Astrocyte (in vitro differentiated cells and primary cell): ENCODE data around the gene MCHR1. TPM values are rescaled to one million over a fixed set of nuclear protein-coding genes. Genes with fewer than 3 reads are reported as not detected.

ENCODE experiments used
- DNase-seq: peaks from one replicate; pipeline ENCODE4 v3.0.0-alpha.2; 2010; ENCODE audit warnings: low read depth
- FAIRE-seq: peaks from 2 replicates; lab custom pipeline; 2011; peaks lifted over from hg19 to GRCh38; lab: Jason Lieb, UNC
- H2AFZ ChIP-seq: 2 replicates; pipeline ENCODE4 v1.6.0; 2012; ENCODE audit warnings: low read depth, low read length, inconsistent platforms
- H3K27ac ChIP-seq: 2 replicates; pipeline ENCODE4 v1.5.1; 2011; ENCODE audit warnings: low read depth, low read length, inconsistent platforms
- H3K27me3 ChIP-seq: 2 replicates; pipeline ENCODE4 v1.6.0; 2011; ENCODE audit warnings: low read length, inconsistent platforms; ENCODE audit not compliant: insufficient read depth
- H3K36me3 ChIP-seq: 2 replicates; pipeline ENCODE4 v1.5.1; 2011; ENCODE audit warnings: low read length, inconsistent platforms; ENCODE audit not compliant: insufficient read depth
- H3K4me1 ChIP-seq: 2 replicates; pipeline ENCODE4 v1.5.1; 2011; ENCODE audit warnings: low read length, inconsistent platforms; ENCODE audit not compliant: insufficient read depth
- H3K4me2 ChIP-seq: 2 replicates; pipeline ENCODE4 v1.6.0; 2012; ENCODE audit warnings: low read length, inconsistent platforms
- H3K4me3 ChIP-seq: 2 replicates; pipeline ENCODE4 v1.5.1; 2011; ENCODE audit warnings: low read depth, mild to moderate bottlenecking, low read length, inconsistent platforms; ENCODE audit not compliant: insufficient read depth
- H3K79me2 ChIP-seq: 2 replicates; pipeline ENCODE4 v1.6.0; 2012; ENCODE audit warnings: mild to moderate bottlenecking, low read length, inconsistent platforms; ENCODE audit not compliant: insufficient read depth
- H3K9ac ChIP-seq: 2 replicates; pipeline ENCODE4 v1.6.0; 2012; ENCODE audit warnings: mild to moderate bottlenecking, low read length, inconsistent platforms
- H3K9me3 ChIP-seq: 2 replicates; pipeline ENCODE4 v1.5.1; 2012; ENCODE audit warnings: low read depth, mild to moderate bottlenecking, low read length, inconsistent platforms; ENCODE audit not compliant: insufficient read depth
- H4K20me1 ChIP-seq: 2 replicates; pipeline ENCODE4 v1.6.0; 2012; ENCODE audit warnings: low read length, inconsistent platforms; ENCODE audit not compliant: insufficient read depth
- H3K27ac Mint-ChIP-seq: one replicate; pipeline ENCODE4 v1.8.0; 2021; ENCODE audit warnings: mild to moderate bottlenecking, mixed read lengths; ENCODE audit not compliant: unreplicated experiment
- H3K27me3 Mint-ChIP-seq: one replicate; pipeline ENCODE4 v1.8.0; 2021; ENCODE audit warnings: low read depth, mixed read lengths; ENCODE audit not compliant: unreplicated experiment
- H3K36me3 Mint-ChIP-seq: one replicate; pipeline ENCODE4 v1.8.0; 2021; ENCODE audit warnings: low read depth, mixed read lengths; ENCODE audit not compliant: unreplicated experiment
- H3K4me1 Mint-ChIP-seq: one replicate; pipeline ENCODE4 v1.8.0; 2021; ENCODE audit warnings: low read depth, mixed read lengths; ENCODE audit not compliant: unreplicated experiment
- H3K4me3 Mint-ChIP-seq: one replicate; pipeline ENCODE4 v1.8.0; 2021; ENCODE audit warnings: mild to moderate bottlenecking, moderate library complexity, mixed read lengths; ENCODE audit not compliant: unreplicated experiment
- H3K9me3 Mint-ChIP-seq: one replicate; pipeline ENCODE4 v1.8.0; 2021; ENCODE audit warnings: mild to moderate bottlenecking, mixed read lengths; ENCODE audit not compliant: unreplicated experiment
- EZH2 ChIP-seq: IDR thresholded peaks from 2 replicates; pipeline ENCODE4 v1.6.1; 2012; ENCODE audit warnings: mild to moderate bottlenecking, low read length, inconsistent platforms; ENCODE audit not compliant: insufficient read depth
- total RNA-seq: library from RNA; stranded (reverse); gene quantifications from 2 replicates; pipeline ENCODE4 v1.2.1, GENCODE V29; 2021
- TF ChIP-seq, protein P1 (sequence below): IDR thresholded peaks from 2 replicates; pipeline ENCODE4 v1.5.1; 2011; ENCODE audit warnings: low read depth, mild to moderate bottlenecking, inconsistent platforms, low read length, moderate library complexity; ENCODE audit not compliant: insufficient read depth

MCHR1 gene
- total RNA-seq, 1 donor from 2014 or later = 1.8 TPM

DNA sequence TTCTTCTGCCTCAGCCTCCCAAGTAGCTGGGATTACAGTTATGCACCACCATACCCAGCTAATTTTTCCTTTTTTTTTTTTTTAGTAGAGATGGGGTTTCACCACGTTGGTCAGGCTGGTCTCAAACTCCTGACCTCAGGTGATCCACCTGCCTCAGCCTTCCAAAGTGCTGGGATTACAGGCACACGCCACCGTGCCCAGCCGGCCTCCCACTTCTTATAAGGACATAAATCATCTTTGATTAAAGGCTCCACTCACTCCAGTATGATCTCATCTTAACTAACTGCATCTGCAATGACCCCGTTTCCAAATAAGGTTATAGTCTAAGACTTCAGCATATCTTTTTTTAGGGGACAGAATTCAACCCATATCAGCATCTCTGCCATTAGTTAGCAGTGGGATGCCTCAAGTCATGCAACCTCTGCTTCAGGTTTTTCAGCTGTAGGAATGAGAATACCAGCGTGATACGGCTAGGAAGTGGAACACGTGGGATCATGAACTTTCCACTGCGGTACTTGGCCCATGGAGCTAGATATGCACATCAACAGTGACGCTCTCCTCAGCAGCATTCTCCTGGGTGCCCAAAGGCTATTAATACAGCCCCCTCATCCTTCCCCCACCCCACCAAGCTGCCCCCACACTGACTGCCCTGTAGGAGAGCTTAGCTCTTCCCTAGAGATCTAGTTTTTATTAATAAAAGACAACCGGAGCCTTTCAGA lies 41.4 kb downstream of the MCHR1 start:
- Histone ChIP-seq H3K36me3 (no peaks in the 10 kb centered on the region), H3K27ac (no peak overlapping the region), H3K4me3 (no peak overlapping the region), H3K4me1 (peaks cover 8% of the 10 kb centered on the region), H3K27me3 (peaks cover 14% of the 10 kb centered on the region), H3K79me2 (no peaks in the 10 kb centered on the region), H3K9me3 (no peaks in the 10 kb centered on the region), H2AFZ (no peak overlapping the region), H4K20me1 (no peaks in the 10 kb centered on the region), H3K4me2 (peak overlapping the region; percentile 28), H3K9ac (no peak overlapping the region)
- no peaks in the 10 kb centered on the region for H3K36me3 Mint-ChIP-seq
- H3K27ac Mint-ChIP-seq = peak overlapping the region; percentile 44
- H3K4me1 Mint-ChIP-seq = peaks cover 10% of the 10 kb centered on the region
- H3K9me3 Mint-ChIP-seq = no peaks in the 10 kb centered on the region
- TF ChIP-seq EZH2 = no peak
- TF ChIP-seq, protein P1, sequence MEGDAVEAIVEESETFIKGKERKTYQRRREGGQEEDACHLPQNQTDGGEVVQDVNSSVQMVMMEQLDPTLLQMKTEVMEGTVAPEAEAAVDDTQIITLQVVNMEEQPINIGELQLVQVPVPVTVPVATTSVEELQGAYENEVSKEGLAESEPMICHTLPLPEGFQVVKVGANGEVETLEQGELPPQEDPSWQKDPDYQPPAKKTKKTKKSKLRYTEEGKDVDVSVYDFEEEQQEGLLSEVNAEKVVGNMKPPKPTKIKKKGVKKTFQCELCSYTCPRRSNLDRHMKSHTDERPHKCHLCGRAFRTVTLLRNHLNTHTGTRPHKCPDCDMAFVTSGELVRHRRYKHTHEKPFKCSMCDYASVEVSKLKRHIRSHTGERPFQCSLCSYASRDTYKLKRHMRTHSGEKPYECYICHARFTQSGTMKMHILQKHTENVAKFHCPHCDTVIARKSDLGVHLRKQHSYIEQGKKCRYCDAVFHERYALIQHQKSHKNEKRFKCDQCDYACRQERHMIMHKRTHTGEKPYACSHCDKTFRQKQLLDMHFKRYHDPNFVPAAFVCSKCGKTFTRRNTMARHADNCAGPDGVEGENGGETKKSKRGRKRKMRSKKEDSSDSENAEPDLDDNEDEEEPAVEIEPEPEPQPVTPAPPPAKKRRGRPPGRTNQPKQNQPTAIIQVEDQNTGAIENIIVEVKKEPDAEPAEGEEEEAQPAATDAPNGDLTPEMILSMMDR = no peak
- DNase-seq = peak; percentile 54
- no peak for FAIRE-seq
- H3K27me3 Mint-ChIP-seq = no peaks in the 10 kb centered on the region
- H3K4me3 Mint-ChIP-seq = peak overlapping the region; percentile 27

DNA sequence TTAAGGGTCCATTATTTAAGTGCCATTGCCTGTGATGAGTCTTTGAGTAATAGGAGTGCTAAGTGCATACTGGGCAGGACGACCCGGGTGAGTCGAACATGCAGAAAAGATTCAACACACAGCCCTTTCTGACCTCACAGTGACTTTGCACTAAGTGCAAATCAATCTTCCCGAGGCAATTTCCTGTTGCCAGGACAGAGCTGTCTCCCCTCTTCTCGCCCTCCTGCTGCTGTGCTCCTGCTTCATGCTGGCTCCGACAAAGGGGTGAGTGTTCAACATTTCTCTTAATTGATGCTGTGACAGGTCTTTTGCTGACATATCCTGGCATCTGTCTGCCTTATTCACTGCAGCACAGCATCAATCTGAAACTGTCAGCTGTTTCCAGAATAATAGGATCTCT lies 42.0 kb downstream of the MCHR1 start:
- no peak overlapping the region for H3K27ac ChIP-seq
- peaks cover 10% of the 10 kb centered on the region for H3K4me1 Mint-ChIP-seq
- H3K9me3 ChIP-seq = no peaks in the 10 kb centered on the region
- H3K4me1 ChIP-seq = peaks cover 8% of the 10 kb centered on the region
- no peak overlapping the region for H3K4me3 ChIP-seq
- H3K27me3 Mint-ChIP-seq = no peaks in the 10 kb centered on the region
- peak overlapping the region; percentile 28 for H3K4me2 ChIP-seq
- H3K27me3 ChIP-seq = peaks cover 14% of the 10 kb centered on the region
- TF ChIP-seq, protein P1 = no peak
- no peak for TF ChIP-seq EZH2
- no peaks in the 10 kb centered on the region for H4K20me1 ChIP-seq
- no peaks in the 10 kb centered on the region for H3K79me2 ChIP-seq
- peak overlapping the region; percentile 44 for H3K27ac Mint-ChIP-seq
- DNase-seq (peak; percentile 71), FAIRE-seq (no peak)
- H2AFZ ChIP-seq = no peak overlapping the region
- H3K9ac ChIP-seq = no peak overlapping the region
- H3K36me3 Mint-ChIP-seq = no peaks in the 10 kb centered on the region
- no peaks in the 10 kb centered on the region for H3K36me3 ChIP-seq
- H3K9me3 Mint-ChIP-seq = no peaks in the 10 kb centered on the region
- H3K4me3 Mint-ChIP-seq = no peak overlapping the region

DNA sequence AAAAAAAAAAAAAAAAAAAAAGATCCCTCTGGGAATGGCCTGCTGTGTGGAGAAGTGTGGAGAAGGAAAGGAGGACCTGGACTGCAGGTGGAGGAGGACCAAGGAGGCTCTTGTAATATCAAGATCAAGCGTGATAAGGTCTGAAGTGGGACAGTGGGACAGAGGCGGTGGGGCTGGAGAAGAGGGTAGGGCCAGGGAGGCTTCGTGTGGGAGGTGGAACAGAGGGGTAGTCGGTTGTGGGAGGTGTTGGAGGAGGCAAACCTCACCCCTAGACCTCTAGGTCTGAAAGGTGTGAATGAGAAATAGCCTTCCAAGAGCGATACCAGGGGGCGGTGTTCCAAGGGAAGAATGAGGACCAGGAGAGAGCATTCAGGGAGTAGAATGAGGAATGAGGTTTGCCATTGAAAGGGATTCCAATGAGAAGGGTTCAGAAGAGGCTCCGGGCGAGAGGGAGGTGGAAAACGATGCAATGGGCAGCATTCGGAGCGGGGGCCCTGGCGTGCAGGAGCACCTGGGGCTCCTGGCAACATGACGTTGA lies 44.2 kb downstream of the MCHR1 start:
- Histone ChIP-seq H3K4me1 (peaks cover 8% of the 10 kb centered on the region), H3K9ac (no peak overlapping the region), H3K79me2 (no peaks in the 10 kb centered on the region), H3K9me3 (no peaks in the 10 kb centered on the region), H3K27ac (no peak overlapping the region), H3K4me3 (no peak overlapping the region), H4K20me1 (no peaks in the 10 kb centered on the region), H2AFZ (no peak overlapping the region), H3K4me2 (no peak overlapping the region), H3K27me3 (peaks cover 8% of the 10 kb centered on the region), H3K36me3 (no peaks in the 10 kb centered on the region)
- DNase-seq (no peak), FAIRE-seq (no peak)
- Mint-ChIP-seq H3K27ac (no peak overlapping the region), H3K4me1 (peaks cover 24% of the 10 kb centered on the region), H3K9me3 (no peaks in the 10 kb centered on the region), H3K4me3 (no peak overlapping the region), H3K27me3 (no peaks in the 10 kb centered on the region), H3K36me3 (no peaks in the 10 kb centered on the region)
- TF ChIP-seq, protein P1 = no peak
- TF ChIP-seq EZH2 = no peak
